Nucleus accumbens (tissue), 56 donors: ENCODE measurements around the gene C4BPB.
"Not testable (repeated sequence)": the region's sequence is repeated elsewhere in the genome, so short reads cannot be mapped to it uniquely, and the experiment has no call there.

Experiments used
- DNase-seq, 56 donors: peaks; one replicate each; lab custom pipeline; 2025; lab: John Stamatoyannopoulos, UW

C4BPB gene, protein sequence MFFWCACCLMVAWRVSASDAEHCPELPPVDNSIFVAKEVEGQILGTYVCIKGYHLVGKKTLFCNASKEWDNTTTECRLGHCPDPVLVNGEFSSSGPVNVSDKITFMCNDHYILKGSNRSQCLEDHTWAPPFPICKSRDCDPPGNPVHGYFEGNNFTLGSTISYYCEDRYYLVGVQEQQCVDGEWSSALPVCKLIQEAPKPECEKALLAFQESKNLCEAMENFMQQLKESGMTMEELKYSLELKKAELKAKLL

DNA sequence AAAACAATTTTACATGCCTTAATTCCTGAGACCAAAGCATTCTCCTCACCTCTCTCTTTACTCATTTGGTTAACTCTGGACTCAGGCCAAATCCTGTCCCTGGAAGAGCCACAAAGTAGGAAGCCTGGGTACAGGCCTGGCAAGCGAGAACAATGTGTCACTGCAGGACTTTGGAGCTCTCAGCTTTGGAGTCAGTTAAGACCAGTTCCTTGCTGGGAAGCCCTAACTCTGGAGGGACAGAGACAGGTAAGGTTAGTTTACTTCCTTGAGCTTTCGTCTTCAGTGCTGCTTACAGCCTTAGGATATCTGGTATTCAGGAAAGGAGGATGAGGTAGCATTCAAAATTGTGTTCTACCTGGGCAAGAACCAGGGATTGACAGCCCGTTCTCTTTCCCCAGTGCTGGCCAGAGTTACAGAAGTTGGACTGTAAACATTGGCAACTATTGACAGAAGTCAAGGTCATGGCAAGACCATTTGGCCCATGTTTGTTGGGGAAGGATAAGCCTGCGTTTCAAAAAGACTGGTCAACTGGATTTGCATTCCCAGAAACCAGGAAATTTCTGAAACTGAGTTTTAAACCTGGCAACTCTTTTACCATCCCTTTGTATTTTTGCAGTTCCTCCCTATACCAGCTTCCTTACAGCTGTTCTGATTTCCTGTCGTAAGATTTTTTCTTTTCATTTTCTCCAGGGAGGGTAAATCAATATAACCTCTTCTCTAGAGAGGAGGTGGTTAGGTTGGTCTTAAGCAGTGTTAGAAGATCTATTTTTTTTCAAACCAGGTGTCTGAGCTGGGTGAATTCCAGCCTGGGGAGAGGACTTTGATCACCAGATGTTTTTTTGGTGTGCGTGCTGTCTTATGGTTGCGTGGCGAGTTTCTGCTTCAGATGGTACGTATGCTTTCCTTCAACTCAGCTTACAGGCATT lies at the start of gene C4BPB:
Gene C4BPB (plus strand): TSS at position 160 of the 926 bp plus-strand sequence. CDS start 672 bp downstream, at position 832.
- DNase-seq = no peak

DNA sequence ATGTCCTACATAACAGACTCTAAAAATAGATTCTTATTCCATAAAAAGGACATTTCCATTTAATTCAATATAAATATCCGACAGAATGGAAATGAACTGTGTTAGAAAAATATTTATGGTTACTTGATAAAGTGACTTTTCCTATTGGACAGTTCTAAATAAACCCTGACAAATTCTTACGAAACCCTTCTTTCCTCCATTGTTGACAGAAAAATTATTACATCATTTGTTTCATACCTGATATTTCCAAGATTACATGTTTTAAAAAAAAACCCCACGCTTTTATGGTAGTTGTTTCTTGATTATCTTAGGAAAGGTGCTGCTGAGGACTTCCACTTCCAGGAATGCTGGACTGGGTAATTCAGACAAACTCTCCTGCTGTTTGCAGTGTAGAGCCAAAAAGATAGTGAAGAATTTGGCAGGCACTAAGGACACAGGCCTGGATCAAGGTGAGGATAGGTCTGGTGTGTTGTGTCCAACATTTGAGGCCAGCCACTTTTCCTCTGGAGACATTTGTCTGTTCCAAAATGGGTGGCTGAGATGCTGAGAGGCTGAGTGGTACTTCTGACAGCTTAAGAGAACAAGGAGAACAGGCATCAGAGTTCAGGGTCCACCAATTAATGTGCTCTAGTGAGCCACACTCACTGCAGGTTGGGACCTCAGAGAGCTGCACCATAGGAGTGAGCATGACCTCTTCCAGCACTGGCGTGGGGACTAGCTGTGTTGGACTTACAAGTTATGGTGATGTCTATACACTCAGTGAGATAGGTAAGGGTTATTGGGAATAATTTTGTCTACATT lies 49.1 kb upstream of the C4BPB start:
- no peak for DNase-seq

DNA sequence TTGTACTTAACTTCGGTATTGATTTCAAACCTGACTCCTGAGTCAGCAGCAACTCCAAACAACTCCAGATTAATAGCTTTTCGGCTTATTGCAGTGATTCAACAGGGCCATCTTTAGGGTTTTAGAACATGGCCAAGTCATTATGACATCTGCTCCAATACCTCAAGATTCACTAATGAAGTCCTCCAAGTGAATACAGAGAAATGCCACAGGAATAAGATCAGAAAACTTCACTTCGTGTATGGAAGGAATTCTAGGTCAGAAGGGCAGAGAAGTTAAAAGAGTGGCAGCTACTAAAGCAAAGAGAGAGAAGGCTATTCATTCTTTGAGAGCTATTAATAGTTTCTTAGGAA lies 48.5 kb upstream of the C4BPB start:
- no peak for DNase-seq

DNA sequence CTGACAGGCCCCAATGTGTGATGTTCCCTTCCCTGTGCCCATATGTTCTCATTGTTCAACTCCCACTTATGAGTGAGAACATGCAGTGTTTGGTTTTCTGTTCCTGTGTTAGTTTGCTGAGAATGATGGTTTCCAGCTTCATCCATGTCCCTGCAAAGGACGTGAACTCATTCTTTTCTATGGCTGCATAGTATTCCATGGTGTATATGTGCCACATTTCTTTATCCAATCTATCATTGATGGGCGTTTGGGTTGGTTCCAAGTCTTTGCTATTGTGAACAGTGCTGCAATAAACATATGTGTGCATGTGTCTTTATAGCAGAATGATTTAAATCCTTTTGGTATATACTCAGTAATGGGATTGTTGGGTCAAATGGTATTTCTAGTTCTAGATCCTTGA lies 47.3 kb upstream of the C4BPB start:
- DNase-seq = not testable (repeated sequence)

DNA sequence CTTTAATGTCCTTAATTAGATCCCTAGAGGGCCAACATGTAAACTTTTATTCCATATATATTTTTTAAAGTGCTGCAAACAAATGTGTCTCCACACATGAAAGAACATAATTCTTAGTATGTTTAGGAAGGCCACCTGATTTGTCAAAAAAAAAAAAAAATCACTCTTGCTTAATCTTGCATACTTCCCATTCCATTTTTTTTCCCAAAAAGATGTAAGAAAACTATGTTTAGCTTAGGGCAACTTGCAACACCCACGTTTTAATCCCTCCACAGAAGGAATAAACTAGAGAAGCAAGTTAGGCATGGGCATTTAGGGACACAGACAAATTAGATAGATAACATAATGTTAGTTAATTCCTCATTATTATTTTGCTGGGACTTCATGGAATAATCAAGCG lies 43.2 kb upstream of the C4BPB start:
- DNase-seq = no peak

DNA sequence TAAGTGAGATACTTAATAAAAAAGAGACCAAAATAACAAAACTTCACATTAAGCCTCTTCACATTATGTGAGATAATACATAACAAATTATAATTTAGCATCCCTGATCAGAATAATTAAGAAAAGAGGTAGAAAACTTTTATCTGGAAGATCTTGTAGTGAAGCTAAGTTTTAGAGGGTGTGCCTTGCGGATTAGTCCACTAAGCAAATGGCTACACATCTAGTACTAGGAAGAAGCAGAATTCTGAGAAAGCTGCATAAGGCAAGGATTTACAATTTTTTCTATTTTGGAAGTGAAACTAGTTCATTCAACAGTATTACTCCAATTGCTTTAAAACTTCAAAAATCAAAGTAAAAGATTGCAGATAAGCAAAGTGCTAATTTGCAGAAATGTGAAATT lies 41.2 kb upstream of the C4BPB start:
- no peak for DNase-seq

DNA sequence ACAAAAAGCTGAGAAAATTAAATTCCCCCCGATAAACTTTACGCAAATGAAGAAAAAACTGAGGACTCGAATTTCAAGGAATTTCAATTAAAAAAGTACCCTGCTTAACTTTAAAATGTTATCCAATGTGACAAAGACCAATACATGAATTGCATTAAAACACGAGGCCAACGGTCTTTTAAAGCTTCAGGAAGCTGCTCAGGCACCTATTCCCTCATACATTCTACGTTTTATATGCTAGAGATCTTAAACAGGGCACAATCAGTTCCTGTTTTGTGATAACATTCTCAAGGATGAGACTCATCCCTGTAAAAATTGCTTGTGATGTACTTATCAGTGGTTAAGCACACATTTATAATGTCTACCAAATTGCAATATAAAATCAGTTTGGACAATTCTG lies 40.6 kb upstream of the C4BPB start:
- DNase-seq = no peak

DNA sequence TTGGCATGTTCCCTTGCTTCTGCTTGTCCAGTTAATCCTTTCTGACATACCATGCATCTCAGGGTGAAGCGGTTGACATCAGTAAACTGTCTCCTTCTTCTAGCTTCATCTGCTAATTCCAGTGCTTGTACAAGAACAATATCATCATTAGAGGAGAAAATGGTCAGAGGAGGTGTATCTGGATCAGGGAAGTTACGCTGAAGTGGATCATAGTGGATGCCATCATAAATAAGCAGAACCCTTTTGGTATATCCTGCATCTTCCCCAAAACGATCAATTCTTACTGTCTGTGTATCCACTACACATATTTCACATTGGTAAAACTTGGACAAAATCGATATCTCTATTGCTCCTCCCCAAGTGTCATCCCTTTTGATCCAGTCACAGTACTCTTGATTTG lies 39.6 kb upstream of the C4BPB start:
- DNase-seq = no peak

DNA sequence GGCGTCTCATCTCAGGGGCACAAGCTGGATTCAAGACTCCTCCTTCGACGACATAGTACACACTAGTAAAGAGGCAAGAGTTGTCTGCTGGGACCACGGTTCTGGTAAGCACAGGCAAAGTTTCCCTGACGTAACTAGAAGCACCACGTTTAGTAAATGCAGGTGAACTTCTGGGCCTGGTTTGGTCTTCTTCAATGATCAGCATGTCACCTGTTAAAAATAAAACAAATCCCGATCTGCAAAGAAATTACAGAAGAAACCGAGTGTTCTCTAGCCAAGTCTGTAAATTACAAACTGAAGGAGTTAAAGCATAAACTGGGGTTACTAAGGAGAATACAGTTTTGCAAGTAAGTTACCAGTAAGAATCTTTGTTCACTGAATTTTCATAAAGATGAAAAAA lies 39.1 kb upstream of the C4BPB start:
- DNase-seq = no peak

DNA sequence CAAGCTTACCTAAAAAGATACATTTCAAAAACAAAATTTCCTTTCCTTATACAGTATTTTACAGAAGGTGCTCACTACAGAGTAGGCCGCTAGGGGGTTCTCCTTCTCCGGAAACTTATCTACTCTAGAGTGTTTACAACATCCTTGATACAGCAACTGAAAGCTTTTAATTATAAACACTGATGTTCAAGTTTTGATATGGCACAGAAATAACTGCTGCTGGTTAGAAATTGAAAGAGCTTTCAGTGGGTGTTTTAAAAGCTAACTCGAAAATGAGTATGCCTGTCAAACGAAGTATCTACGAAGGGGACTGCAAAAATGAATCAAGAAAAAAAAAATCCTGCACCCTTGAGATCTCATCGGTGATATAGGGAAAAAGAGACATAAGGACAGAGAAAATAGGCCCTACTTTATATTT lies 38.7 kb upstream of the C4BPB start:
- DNase-seq = peak in 17 of 56 donors; percentile 3 to 73 (median 22)

DNA sequence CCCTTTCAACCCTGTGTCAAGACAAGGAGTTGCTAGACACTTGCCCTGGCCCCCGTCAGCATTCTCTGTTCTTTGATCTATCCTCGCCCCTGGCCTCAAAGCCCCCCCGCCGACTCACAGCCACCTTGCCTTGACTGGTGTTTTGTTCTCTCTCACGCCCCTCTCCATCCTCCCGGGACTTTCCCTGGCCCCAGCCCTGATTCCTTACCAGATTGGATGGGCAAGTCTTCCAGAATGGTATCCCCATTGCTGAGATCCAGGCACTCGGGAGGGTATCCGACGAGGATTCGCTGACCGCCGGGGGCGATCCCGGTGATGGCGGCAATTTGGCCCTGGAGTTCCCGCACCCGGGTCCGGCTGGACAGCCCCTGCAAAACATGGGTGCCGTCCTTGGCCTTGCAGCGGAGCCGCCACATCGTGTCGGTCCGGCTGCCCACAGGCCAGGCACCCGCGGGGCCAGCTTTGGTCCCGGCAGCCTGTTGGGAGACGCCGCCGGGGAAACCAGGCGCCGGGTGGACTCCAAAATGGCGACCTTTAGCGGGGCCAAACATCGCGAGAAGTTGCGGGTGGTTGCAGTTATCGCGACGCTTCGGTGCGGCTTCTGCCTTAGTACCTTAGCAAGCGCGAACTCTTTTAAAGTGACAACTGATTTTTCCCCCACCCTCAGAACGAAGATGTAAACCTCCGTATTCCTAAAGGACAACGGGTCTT lies 38.0 kb upstream of the C4BPB start:
- peak in 55 of 56 donors; percentile 13 to 92 (median 77) for DNase-seq

DNA sequence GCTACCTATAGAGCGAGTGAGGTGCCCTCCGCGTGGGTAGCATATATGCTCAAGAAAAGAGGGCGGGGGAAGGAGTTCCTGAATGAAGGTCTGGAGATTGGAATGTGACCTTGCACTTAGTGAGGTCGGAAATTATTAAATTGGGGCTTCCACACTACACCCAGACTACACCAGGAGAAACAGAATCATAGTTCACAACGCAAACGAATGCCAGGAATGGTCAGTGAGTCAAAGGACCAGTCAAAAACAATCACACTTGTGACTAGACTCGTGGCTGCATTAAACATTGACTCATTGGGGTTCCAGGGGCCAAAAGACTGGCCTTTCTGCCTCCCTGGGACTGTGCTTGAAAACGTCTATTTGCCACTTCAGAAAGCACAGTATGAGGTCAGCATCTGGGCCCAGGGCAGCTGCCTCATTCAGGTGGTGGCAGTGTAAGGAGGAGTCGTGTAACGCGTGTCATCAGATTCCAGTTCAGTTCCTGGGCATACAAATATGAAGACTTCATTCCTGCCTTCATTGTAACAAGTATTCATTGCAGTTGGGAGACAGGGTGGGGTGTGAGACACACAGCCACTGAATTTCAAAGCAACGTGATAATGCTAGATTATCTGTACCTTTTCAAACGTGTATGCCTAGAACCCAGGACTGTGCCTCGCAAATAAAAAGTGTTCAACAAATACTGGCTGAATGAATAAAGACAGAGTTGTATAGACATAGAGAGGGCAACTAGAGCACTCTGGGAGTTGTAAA lies 37.3 kb upstream of the C4BPB start, which contains the start of gene YOD1:
Gene YOD1 (minus strand): TSS at position 18 of the 753 bp plus-strand sequence. CDS start 178 bp downstream, outside the sequence.
- peak in 9 of 56 donors; percentile 24 to 73 (median 60) for DNase-seq

DNA sequence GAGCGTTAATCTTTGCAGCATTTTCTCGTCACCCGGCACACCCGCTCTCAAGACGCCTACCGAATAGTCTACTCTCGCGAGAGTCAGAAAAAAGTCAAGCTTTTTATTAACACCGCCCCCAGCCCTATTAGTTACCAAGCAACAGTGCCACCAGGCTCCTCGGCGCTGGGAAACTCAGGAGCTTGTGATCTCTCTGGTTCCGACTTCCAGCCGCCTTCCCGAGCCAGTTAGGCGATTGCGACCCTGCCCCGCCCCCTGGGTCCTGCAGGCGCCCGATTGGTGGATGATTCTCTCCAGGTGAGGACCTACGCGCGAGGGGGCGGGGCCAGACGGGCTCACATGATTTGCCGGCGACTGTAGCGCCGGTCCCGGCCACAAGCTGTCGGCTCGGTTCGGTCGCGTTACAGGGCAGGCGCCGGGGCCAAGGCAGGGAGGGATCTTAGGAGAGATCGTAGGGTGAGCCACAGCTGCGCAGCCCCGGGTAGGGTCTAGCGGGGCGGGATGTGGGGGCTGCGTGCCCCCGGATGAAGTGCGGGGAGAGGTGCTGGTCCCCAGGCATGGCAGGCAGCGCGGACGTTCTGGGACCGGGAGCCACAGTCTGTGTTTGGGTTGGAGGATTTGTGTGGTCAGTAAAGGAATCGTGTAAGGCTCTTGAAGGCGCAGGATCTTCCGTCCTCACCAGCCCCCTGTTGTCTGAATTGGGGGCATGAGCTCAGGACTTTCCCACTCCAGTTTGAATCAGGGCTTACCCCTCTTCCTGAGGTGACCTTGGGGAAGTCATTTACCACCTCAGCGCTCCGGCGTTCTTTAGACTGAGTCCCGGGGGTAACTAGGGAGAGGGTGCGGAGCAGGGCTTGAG lies 35.5 kb upstream of the C4BPB start, which contains the start of gene PFKFB2:
Gene PFKFB2 (plus strand): TSS at position 365 of the 859 bp plus-strand sequence. CDS start 1,443 bp downstream, outside the sequence.
- peak; percentile 59 to 99 (median 96) for DNase-seq

DNA sequence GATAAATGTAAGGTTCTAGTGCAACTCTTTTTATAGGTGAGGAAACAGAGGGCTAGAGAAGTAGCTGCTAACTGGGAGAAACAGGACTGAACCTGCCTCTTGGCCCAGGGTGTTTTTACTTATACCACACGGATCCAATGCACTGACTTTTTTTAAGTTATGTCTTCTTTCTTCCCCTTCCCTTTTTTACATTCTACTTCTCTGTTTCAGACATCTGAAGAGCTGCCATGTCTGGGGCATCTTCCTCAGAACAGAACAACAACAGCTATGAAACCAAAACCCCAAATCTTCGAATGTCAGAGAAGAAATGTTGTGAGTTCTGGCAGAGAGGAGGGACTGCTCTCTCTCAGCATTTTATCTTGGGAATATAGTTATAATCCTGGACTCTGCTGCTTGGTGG lies 34.2 kb upstream of the C4BPB start:
- no peak for DNase-seq

DNA sequence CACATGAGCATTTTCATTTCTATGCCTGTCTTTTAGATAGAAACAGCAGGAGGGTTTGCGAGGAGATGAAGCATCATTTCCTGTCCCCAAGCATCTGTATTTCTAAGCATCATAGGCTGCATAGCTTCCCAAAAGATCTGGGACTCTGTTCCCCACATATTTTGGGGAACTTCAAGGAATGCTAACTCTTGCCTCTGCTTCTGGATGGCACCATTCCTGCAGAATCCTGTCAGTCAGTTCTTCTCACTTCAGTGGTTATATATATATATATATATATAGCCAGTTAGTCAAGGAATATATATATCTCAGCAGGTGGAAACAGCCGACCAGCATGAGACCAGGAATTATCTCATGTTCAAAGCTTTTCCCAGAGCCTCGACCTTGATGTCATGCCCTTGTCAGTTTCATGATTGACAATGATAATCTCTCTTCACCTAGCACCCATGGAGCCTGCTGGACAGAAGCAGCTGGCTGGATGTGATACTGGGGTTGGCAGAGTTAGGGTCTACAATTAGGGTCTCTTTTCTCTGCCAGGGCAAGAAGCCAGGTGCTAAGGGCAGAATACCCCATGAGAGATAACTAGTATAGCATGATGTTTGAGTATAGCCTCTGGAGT lies 33.2 kb upstream of the C4BPB start:
- DNase-seq = no peak

DNA sequence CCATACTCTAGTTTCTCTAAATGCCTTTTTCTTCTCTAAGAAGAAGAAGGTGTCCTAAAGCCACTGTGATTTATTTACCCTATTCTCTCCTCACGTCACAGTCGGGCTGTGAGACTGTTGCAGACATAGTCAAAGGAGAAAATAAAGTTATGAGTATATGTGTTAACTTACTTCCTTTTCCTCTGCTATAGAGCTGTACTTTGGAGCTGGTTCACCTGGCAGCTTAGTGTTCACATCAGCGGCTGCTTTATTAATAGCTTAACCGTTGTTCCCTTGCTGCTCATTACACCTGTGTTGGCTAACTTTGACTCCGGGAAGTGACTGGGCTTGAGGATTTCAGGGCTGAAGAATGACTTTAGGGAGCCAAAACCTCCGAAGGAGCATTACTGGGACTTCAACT lies 32.0 kb upstream of the C4BPB start:
- no peak for DNase-seq

DNA sequence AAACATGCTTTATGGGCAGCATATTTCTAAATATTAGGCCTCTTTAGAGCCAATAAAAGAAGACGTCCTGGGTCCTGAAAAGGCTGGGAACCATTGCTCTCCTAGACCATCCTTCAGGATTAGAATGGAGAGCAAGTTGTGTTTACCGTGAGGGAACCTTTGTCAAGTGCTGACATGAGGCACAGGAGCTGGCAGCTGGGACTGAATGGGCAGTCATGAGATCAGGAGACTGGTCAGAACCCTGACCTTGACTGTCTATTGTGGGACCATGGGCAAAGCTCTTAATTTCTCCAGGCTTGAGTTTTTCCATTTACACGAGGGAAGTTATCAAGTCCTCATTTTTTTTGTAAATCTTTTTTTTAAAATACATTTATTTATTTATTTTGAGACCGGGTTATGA lies 30.4 kb upstream of the C4BPB start:
- DNase-seq = no peak
